Transverse colon (tissue), 4 donors: Measurements from ENCODE around the gene CAST.

Source experiments
- POLR2A ChIP-seq: fragments of 450-650 bp; IDR thresholded peaks from one replicate; pipeline ENCODE4 v1.6.1; 2016; ENCODE audit warnings: antibody characterized with exemption, mild to moderate bottlenecking, moderate library complexity
- POLR2AphosphoS5 ChIP-seq, 3 donors: sonication (generic); formaldehyde crosslinking; IDR thresholded peaks; one replicate each; pipeline ENCODE4 v1.6.1; 2016; ENCODE audit warnings: antibody characterized with exemption in 3 of 3
- TF ChIP-seq, protein P1 (sequence below), 5 experiments: fragments of 200-600 bp in 3 of 5; fragments of 450-650 bp in 2 of 5; sonication (generic) in 3 of 5; IDR thresholded peaks; 1 replicate in 2 of 5; 2 replicates in 3 of 5; pipeline ENCODE4 v1.5.1; 2016 to 2017; ENCODE audit warnings: antibody characterized with exemption in 5 of 5, inconsistent platforms in 3 of 5, mild to moderate bottlenecking in 2 of 5, moderate library complexity in 1 of 5

DNA sequence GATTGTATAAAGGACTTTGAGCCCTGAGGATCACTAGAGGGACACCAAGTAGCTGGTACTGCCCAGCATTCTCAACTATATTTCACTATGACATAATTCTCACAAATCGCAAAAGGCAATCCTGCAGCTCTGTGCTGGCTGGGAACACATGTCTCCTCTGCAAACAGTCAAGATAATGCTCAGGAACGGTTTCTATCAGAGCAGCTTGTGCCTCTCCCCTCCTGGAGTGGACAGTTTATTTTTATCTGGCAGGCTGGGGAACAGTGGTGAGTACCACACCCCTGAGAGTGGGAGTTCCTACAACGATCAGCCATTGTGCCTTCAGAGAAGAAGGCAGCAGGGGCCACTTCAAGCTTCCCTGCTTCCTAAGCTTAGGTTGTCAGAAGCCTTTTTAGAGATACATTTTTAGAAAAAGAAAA lies 79.7 kb downstream of the CAST start:
- TF ChIP-seq, protein P1, sequence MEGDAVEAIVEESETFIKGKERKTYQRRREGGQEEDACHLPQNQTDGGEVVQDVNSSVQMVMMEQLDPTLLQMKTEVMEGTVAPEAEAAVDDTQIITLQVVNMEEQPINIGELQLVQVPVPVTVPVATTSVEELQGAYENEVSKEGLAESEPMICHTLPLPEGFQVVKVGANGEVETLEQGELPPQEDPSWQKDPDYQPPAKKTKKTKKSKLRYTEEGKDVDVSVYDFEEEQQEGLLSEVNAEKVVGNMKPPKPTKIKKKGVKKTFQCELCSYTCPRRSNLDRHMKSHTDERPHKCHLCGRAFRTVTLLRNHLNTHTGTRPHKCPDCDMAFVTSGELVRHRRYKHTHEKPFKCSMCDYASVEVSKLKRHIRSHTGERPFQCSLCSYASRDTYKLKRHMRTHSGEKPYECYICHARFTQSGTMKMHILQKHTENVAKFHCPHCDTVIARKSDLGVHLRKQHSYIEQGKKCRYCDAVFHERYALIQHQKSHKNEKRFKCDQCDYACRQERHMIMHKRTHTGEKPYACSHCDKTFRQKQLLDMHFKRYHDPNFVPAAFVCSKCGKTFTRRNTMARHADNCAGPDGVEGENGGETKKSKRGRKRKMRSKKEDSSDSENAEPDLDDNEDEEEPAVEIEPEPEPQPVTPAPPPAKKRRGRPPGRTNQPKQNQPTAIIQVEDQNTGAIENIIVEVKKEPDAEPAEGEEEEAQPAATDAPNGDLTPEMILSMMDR (IDR thresholded peaks at IDR 0.05), result no peak
- TF ChIP-seq POLR2A (no peak), POLR2AphosphoS5 (IDR thresholded peaks at IDR 0.05) (no peak)
